Stomach (tissue), 4 donors: ENCODE results near the gene MDM4.

Source experiments
- CTCF ChIP-seq, 7 experiments: fragments of 450-650 bp in 4 of 7; fragments of 200-600 bp in 3 of 7; sonication (generic) in 3 of 7; IDR thresholded peaks; one replicate each; pipeline ENCODE4 v1.5.1; 2016 to 2019; ENCODE audit warnings: antibody characterized with exemption in 7 of 7, control low read depth in 2 of 7, mild to moderate bottlenecking in 1 of 7
- POLR2A ChIP-seq, 4 donors: fragments of 450-650 bp; IDR thresholded peaks; one replicate each; pipeline ENCODE4 v1.6.1; 2016; ENCODE audit warnings: antibody characterized with exemption in 4 of 4, control low read depth in 2 of 4, mild to moderate bottlenecking in 1 of 4, moderate library complexity in 1 of 4
- POLR2AphosphoS5 ChIP-seq, 3 donors: sonication (generic); formaldehyde crosslinking; IDR thresholded peaks; one replicate each; pipeline ENCODE4 v1.6.1; 2016; ENCODE audit warnings: antibody characterized with exemption in 3 of 3

GRCh38 chr1:204502241-204502640 is 14.0 kb upstream of the MDM4 start:
- TF ChIP-seq POLR2AphosphoS5 (IDR thresholded peaks at IDR 0.05) (no peak), CTCF (IDR thresholded peaks at IDR 0.05) (no peak), POLR2A (IDR thresholded peaks at IDR 0.05) (no peak)
